ENCODE results near the gene ADISSP.

DNA sequence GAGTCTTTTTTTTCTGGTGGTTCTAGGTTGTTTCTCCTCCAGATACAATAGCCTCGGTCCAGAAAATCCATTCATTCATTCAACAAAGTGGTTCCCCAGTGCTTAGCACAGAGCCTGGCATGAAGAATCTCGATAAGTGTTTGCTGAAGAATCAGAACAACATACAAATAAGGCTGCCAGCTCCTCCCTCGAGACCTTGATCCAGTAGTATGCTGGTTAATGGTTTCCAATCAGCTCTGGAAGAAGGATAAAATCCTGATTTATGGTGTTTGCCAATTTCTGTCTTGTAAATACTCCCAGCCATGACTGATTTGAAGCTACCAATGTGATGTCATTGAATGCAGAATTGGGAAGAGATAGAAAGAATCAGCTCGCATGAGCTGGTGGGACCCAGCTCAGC lies 31.8 kb downstream of the ADISSP start:
- TF ChIP-seq EZH2 (IDR thresholded peaks at IDR 0.05; ENCODE audit: low read length, missing control alignments), result no peak
- TF ChIP-seq, protein P1, sequence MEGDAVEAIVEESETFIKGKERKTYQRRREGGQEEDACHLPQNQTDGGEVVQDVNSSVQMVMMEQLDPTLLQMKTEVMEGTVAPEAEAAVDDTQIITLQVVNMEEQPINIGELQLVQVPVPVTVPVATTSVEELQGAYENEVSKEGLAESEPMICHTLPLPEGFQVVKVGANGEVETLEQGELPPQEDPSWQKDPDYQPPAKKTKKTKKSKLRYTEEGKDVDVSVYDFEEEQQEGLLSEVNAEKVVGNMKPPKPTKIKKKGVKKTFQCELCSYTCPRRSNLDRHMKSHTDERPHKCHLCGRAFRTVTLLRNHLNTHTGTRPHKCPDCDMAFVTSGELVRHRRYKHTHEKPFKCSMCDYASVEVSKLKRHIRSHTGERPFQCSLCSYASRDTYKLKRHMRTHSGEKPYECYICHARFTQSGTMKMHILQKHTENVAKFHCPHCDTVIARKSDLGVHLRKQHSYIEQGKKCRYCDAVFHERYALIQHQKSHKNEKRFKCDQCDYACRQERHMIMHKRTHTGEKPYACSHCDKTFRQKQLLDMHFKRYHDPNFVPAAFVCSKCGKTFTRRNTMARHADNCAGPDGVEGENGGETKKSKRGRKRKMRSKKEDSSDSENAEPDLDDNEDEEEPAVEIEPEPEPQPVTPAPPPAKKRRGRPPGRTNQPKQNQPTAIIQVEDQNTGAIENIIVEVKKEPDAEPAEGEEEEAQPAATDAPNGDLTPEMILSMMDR (conservative IDR thresholded peaks at IDR 0.05 in 1 of 2, IDR thresholded peaks at IDR 0.05 in 1 of 2; ENCODE audit: low read depth in 1 of 2, low read length in 2 of 2), result no peak
